Panc1 (cell line): ENCODE data around the gene NOTCH2. TPM values are rescaled to one million over a fixed set of nuclear protein-coding genes. Genes with fewer than 3 reads are reported as not detected.

Experiments
- ATAC-seq: fragments of 200-7000 bp; cut with Tn5 transposase; 2 replicates; pipeline ENCODE4 v1.9.1; 2020; ENCODE audit warnings: mild to moderate bottlenecking, moderate library complexity
- BruUV-seq: library from RNA; stranded (reverse); fragments of 400-500 nt; replicated peaks from 2 replicates; lab custom pipeline; 2021; lab: Mats Ljungman, UMichigan
- CTCF ChIA-PET: fragments of 300-600 bp; sonication (Branson Sonifier 250); formaldehyde crosslinking; loops from one replicate; lab custom pipeline; 2022; ENCODE audit warnings: antibody characterized with exemption; lab: Charles Lee
- POLR2A ChIA-PET: fragments of 300-600 bp; sonication (Branson Sonifier 250); formaldehyde crosslinking; loops from one replicate; lab custom pipeline; 2022; ENCODE audit warnings: antibody characterized with exemption; lab: Charles Lee
- DNase-seq: peaks from one replicate; pipeline ENCODE4 v3.0.0-alpha.2; 2010; ENCODE audit warnings: low read depth, low spot score
- H3K27ac ChIP-seq: 2 replicates; pipeline ENCODE4 v1.5.1; 2011; ENCODE audit warnings: mild to moderate bottlenecking, low read length, inconsistent platforms
- H3K27me3 ChIP-seq: fragments of 200-500 bp; sonication (Bioruptor generic); 2 replicates; pipeline ENCODE4 v1.6.0; 2014; ENCODE audit warnings: low read length, inconsistent platforms; ENCODE audit not compliant: control insufficient read depth, insufficient read depth
- H3K36me3 ChIP-seq: fragments of 200-500 bp; sonication (Bioruptor generic); 2 replicates; pipeline ENCODE4 v1.5.1; 2014; ENCODE audit warnings: inconsistent platforms, mild to moderate bottlenecking, low read length, moderate library complexity; ENCODE audit not compliant: control insufficient read depth, insufficient read depth
- H3K4me1 ChIP-seq: 2 replicates; pipeline ENCODE4 v1.5.1; 2011; ENCODE audit warnings: inconsistent platforms, mild to moderate bottlenecking, low read length, moderate library complexity; ENCODE audit not compliant: control insufficient read depth, insufficient read depth
- H3K4me3 ChIP-seq, 2 experiments: 2 replicates each; pipeline ENCODE4 v1.5.1; 2011 to 2012; ENCODE audit warnings: low read depth in 2 of 2, low read length in 2 of 2, mild to moderate bottlenecking in 2 of 2, inconsistent platforms in 1 of 2, moderate library complexity in 1 of 2
- H3K9me3 ChIP-seq: fragments of 200-500 bp; sonication (Bioruptor generic); 2 replicates; pipeline ENCODE4 v1.5.1; 2014; ENCODE audit warnings: low read depth, mild to moderate bottlenecking, inconsistent platforms, low read length, moderate library complexity; ENCODE audit not compliant: control insufficient read depth, insufficient read depth
- CTCF ChIP-seq: fragments of 450-650 bp; IDR thresholded peaks from 2 replicates; pipeline ENCODE4 v1.5.1; 2017; ENCODE audit warnings: mild to moderate bottlenecking
- POLR2AphosphoS5 ChIP-seq: IDR thresholded peaks from 2 replicates; pipeline ENCODE4 v1.6.1; 2012; ENCODE audit warnings: mild to moderate bottlenecking, low read depth, low read length, moderate library complexity
- REST ChIP-seq, 2 experiments: IDR thresholded peaks; 2 replicates each; pipeline ENCODE4 v1.6.1; 2011 to 2012; ENCODE audit warnings: low read depth in 2 of 2, control low read depth in 1 of 2, low read length in 1 of 2, mild to moderate bottlenecking in 1 of 2, moderate library complexity in 1 of 2; ENCODE audit not compliant: insufficient read depth in 1 of 2
- SIN3A ChIP-seq: IDR thresholded peaks from 2 replicates; pipeline ENCODE4 v1.6.1; 2012; ENCODE audit warnings: low read depth, mild to moderate bottlenecking, low read length, moderate library complexity, borderline replicate concordance; ENCODE audit not compliant: insufficient read depth
- TCF7L2 ChIP-seq: IDR thresholded peaks from 2 replicates; pipeline ENCODE4 v1.6.1; 2011; ENCODE audit warnings: mild to moderate bottlenecking, low read depth, low read length, inconsistent platforms
- in situ Hi-C: cut with HindIII; loops from 2 replicates; pipeline ENCODE4 v1.10.0; 2016; ENCODE audit warnings: low sequenced_read_pairs, low pct_unique_long_range_greater_than_20kb
- intact Hi-C: fragments of 100-400 bp; cut with micrococcal nuclease; formaldehyde crosslinking; loops from one replicate; pipeline ENCODE4 v1.10.0; 2022; ENCODE audit not compliant: unreplicated experiment
- total RNA-seq: library from RNA; stranded (reverse); gene quantifications from one replicate; pipeline ENCODE4 v1.2.1, GENCODE V29; 2021; ENCODE audit not compliant: unreplicated experiment

NOTCH2 gene
- total RNA-seq, 1 experiment from 2014 or later, result 191 TPM

- ChIA-PET CTCF (no interaction called here), POLR2A (no interaction called here)
- DNase-seq (no peak), ATAC-seq (no peak)
- TF ChIP-seq POLR2AphosphoS5, result no peak
- no peak for TF ChIP-seq TCF7L2
- TF ChIP-seq CTCF, result no peak
- no peak for TF ChIP-seq SIN3A
- no peak for TF ChIP-seq REST (IDR thresholded peaks at IDR 0.05; ENCODE audit: insufficient read depth in 1 of 2, low read depth in 2 of 2, low read length in 1 of 2)
- H3K27ac ChIP-seq, result no peak overlapping the region
- H3K36me3 ChIP-seq, result peaks cover 68% of the 10 kb centered on the region
- intact Hi-C loops, result loop anchor here (2.0 to 5.0 kb wide), 2 partner anchors 14 to 42 kb away; no protein-coding TSS in a partner anchor
- no TSS peak for BruUV-seq
- in situ Hi-C loops, result no loop called here
- no peaks in the 10 kb centered on the region for H3K9me3 ChIP-seq
- no peaks in the 10 kb centered on the region for H3K4me1 ChIP-seq
- no peaks in the 10 kb centered on the region for H3K27me3 ChIP-seq
- H3K4me3 ChIP-seq, result no peak overlapping the region
These were observed 149.1 kb downstream of the NOTCH2 start for GRCh38 chr1:119920104-119920968.

GRCh38 chr1:119919241-119919640 is 150.2 kb downstream of the NOTCH2 start:
- BruUV-seq, result no TSS peak
- intact Hi-C loops (no loop called here), in situ Hi-C loops (no loop called here)
- no peak for ATAC-seq
- Histone ChIP-seq H3K4me1 (no peaks in the 10 kb centered on the region), H3K27ac (no peak overlapping the region), H3K9me3 (no peaks in the 10 kb centered on the region), H3K36me3 (peaks cover 67% of the 10 kb centered on the region), H3K4me3 (no peak overlapping the region), H3K27me3 (no peaks in the 10 kb centered on the region)
- POLR2A ChIA-PET, result no interaction called here
- TF ChIP-seq REST (IDR thresholded peaks at IDR 0.05; ENCODE audit: insufficient read depth in 1 of 2, low read depth in 2 of 2, low read length in 1 of 2) (no peak), TCF7L2 (no peak), CTCF (no peak), SIN3A (no peak), POLR2AphosphoS5 (no peak)
- CTCF ChIA-PET, result no interaction called here
- DNase-seq, result no peak
